Measurements from ENCODE around the gene CDC42BPB.
"Not testable (repeated sequence)": the region's sequence is repeated elsewhere in the genome, so short reads cannot be mapped to it uniquely, and the experiment has no call there.

CDC42BPB gene

GRCh38 chr14:103071544-103072251 is 14.3 kb upstream of the CDC42BPB start:
- no peak for DNase-seq

DNA sequence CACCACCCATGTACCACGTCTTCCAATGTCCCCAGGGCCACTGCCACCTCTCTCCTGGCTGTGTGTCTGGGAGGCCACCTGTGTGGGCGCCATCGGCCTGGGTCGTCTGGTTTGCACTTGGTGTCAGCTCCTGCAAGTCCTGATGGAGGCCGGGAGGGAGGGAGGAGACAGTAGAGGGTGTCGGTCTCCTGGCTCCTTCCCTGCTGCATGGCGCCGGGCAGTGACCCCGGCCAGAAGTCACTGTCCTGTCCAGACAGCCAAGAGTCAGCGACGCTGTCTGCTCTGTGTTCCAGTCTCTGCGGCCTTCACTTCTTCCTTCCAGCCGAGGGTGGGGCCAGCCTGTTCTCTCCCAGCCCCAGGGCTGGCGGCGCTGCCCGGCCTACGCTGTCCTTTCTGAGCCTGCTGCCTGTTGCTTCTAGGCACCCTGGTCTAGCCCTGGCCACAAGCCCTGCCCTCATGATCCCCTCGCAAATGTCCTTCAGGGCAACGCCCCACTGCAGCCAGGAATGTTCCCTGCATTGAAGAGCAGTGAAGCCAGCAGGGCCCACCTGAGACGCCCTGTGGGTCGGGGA is 13.7 kb upstream of the CDC42BPB start:
- DNase-seq: no peak

GRCh38 chr14:103070263-103070885 is 13.0 kb upstream of the CDC42BPB start:
- DNase-seq: no peak

DNA sequence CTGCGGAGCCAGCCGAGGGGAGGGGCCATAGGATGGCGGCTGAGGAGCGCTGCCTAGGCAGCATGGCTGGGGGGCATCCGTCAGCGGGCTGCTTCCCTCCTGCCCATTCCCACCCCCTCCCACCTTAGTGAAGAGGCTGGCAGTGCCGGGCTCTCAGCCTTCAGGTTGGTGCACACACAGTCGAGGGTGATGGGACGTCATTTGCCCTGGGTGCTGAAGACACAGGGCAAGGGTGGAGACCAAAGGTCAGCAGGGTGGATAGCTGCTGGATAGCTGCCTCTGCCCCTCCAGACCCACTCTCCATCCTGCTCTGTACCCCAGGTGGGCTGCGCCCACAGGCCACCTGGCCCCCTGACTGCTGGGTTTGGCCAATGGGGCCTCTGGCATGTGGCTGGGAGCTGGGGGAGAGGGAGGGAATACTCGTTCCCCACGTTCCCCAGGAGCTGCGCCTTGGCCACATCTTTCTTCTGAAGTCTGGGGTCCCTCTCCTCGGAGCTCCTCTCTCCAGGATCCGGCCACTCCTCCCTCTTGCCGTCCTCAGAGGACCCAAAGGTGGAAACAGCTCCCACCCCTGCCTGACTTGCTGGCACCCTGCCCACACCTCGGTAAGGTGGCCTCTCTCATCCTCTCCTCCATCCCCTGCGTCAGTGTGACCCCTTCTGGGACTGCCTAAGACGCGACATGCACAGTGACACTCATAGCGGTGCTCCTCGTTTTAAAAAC is 11.2 kb upstream of the CDC42BPB start:
- no peak for DNase-seq

DNA sequence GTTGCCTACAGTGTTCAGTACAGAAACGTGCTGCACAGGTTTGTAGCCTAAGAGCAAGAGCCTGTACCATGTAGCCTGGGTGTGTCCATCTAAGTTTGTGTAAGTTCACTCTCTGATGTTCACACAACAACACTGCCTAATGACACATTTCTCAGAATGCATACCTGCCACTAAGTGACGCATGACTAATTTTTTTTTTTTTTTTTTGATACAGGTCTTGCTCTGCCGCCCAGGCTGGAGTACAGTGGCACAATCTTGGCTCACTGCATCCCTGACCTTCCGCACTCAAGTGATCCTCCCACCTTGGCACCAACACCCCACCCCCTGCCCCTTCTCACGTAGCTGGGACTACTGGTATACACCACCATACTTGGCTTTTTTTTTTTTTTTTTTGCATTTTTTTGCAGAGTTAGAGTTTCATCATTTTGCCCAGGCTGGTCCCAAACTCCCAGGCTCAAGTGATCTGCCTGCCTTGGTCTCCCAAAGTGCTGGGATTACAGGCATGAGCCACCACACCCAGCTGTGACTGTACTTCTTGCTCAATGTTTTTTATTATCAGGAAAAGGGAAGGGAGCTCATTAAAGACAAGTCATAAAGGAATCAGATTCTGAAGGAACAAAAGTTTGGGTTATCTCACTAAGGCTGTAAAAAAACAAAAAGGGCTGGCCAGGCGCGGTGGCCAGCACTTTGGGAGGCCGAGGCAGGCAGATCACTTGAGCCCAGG is 10.0 kb upstream of the CDC42BPB start:
- no peak for DNase-seq

- no peak for DNase-seq
These were observed 9.1 kb upstream of the CDC42BPB start for GRCh38 chr14:103066399-103066798.

DNA sequence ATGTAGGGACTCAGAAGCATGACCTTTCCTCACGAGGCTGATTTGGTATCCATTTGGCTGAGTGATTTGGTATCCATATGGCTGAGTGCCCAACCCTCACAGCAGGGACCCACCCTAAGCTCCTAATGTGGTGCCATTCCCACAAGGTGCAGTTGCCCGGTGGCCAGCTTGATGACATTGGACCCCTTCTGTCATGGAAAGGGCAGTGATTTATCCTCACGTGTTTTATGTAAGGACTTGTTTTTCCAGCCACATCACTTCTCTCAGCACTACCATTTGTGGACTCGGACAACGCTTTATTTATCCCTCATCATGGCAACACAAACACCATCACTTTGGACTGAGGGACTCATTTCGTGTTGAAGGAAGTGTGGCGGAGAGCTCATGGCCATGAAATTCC is 8.5 kb upstream of the CDC42BPB start:
- DNase-seq: no peak

GRCh38 chr14:103064978-103065377 is 7.6 kb upstream of the CDC42BPB start:
- DNase-seq: no peak

DNA sequence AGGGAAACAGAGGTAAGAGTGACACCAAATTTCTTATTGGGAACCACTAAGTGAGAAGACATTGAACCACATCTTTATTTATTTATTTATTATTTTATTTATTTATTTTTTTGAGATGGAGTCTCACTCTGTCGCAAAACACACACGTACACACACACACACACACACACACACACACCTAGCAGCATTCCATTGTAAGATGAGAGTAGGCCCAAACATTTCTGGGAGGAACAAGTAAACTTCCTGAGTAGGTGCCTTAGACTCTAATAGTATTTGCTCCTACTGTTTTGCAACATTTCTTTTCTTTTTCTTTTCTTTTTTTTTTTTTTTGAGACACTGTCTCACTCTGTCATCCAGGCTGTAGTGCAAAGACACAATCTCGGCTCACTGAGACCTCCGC is 7.1 kb upstream of the CDC42BPB start:
- DNase-seq: no peak

DNA sequence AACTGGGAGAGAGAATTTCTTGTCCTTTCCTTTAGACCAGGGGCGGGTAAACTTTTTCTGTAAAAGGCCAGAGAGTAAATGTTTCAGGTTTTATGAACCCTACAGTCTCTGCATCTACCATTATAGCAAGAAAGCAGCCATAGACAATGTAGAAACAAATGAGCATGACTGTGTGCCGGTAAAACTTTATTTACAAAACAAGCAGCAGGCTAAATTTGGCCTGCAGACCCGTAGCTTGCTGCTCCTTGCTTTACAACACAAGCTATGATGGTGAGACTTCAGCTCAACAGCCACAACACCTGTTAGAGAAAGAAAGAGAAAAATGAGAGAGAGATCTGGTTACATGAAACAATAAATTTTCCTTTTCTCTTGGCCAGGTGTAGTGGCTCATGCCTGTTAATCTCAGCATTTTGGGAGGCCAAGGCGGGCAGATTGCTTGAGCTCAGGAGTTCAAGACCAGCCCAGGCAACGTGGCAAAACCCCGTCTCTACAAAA is 4.2 kb upstream of the CDC42BPB start:
- DNase-seq: no peak

DNA sequence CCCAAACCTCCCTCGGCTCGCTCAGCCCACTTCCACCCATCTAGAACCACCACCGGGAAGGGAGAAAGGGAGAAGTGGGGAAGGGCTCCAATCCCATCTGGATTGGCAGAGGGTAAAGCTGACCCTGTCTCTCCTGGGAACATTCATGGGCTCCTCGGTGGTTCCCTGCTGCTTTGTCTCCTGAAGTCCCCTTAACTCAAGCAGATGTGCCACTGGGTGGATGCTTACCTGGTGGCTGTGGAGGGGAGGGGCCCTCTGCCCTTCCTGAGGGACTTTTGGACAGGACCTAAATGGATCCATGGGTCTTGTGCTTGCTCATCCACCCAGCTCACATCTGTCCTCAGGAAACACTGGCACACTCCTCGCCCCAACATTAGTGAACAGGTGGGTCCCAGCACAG is 2.2 kb upstream of the CDC42BPB start:
- DNase-seq: no peak

GRCh38 chr14:103058164-103059055 is 1.1 kb upstream of the CDC42BPB start:
- no peak for DNase-seq

- no peak for DNase-seq
These were observed 349 bp downstream of the CDC42BPB start for GRCh38 chr14:103057028-103057371.

DNA sequence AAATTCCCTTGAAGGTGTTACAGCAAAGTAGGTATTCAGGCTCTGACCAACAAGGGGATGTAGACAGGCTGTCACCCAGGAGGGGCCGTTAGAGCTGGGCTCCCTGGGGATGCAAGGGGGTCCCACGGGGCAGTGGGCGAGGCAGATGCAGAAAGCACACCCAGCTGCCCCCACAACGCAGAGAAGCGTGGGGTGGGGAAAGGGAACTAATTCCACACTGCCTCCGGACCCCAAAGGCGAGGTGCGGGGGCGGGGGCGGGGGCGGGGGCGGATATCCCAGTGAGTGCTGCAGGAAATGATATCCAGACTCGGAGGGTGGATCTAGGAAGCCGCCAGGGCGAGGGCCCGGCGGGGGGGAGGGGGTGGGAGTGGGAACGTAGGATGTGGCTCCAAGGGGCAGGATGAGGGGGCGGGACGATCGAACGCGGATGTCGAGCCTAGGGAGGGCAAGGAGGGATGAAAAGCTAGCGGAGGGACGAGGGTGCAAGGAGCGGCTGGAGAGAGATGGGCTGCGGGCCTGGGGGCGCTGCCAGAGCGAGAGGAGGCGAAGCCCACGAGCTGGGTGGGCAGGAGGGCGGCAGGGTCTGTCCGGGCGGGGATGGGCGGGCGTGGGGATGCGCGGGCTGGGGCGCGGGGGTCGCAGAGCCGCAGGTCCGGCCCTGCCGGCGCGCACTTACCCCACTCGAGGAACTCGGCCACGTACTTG is 874 bp downstream of the CDC42BPB start:
- DNase-seq: peak; percentile 85

DNA sequence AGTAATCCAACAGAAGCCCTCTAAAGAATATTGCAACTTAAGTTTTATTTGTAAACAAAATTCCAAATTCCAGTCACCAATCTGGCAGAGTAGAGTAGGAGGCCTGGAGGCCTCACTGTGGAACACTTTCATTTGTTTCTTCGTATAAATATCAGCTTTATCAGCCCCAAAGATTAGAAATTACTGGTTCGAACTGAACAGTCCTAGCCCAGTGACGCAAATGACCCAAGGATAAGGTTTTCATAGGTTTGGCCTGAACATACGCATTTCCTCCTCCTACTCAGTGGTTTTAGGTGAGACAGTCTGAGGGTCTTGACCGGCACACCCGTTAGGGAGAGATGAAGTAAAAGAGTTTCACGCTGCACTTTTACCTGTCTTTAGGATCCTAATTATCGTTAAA is 1.7 kb downstream of the CDC42BPB start:
- no peak for DNase-seq

GRCh38 chr14:103052407-103052806 is 4.9 kb downstream of the CDC42BPB start:
- DNase-seq: no peak

DNA sequence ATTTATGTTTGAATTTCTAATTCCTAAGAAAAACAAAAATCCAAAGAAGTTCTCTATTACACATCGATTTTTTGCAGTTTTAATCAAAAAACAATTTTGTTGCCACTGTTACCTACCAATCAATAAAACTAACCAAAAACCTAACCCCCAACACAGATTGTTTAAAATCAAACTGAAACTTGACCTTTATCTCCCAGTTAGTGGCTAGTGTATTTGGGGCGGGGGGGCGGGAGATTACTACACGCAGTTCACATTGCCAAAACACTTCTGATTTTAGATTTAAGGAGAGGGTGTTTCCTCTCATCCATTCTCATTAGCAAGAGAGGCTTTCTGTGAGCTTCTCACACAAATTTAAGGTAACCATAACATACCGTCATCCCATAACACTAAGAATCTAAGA is 6.4 kb downstream of the CDC42BPB start:
- no peak for DNase-seq

GRCh38 chr14:103047453-103047852 is 9.9 kb downstream of the CDC42BPB start:
- not testable (repeated sequence) for DNase-seq

- no peak for DNase-seq
These were observed 11.9 kb downstream of the CDC42BPB start for GRCh38 chr14:103045371-103045869.

DNA sequence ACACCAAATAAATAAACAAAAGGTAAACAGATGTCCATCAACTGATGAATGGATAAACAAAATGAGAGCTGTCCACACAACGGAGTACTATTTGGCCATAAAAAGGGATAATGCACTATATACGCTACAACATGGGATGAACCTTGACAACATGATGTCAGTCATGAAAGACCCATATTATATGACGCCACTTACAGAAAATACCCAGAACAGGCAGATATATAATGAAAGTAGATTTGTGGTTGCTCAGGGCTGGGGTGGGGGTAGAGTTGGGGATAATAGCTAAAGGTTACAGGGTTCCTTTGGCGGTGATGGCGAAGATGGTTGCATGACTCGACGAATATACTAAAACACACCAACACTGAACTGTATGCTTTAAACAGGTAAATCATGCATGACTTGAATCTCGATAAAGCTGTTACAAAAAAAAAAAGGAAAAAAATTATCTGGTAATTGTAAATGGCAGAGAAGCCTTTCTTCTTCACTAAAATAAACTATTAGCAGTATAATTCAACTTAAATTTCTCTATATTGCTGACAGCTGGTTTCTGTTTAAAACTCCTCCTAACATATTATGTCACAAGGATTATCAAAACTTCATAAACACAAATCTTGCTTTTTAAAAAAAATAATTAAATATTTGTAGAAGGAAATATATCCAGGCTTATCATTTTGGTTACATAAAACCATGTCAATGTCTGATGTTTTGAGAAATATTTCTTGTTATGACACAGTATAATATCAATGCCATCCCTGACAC is 13.9 kb downstream of the CDC42BPB start:
- DNase-seq: no peak
